NCI-H2227 (cell line): ENCODE results near the gene SLC25A31.

Source experiments
- DNase-seq: peaks from one replicate; lab custom pipeline; 2025; ENCODE audit not compliant: unreplicated experiment; lab: John Stamatoyannopoulos, UW

The SLC25A31 gene

GRCh38 chr4:127730142-127730913 is at the start of gene SLC25A31:
Gene SLC25A31, plus strand, starts transcription at chr4:127730400. Its CDS starts 146 bp downstream, at chr4:127730546.
- no peak for DNase-seq

GRCh38 chr4:127685292-127685691 is 44.9 kb upstream of the SLC25A31 start:
- no peak for DNase-seq

GRCh38 chr4:127686658-127687057 is 43.5 kb upstream of the SLC25A31 start:
- no peak for DNase-seq

GRCh38 chr4:127687580-127687979 is 42.6 kb upstream of the SLC25A31 start:
- DNase-seq = no peak

GRCh38 chr4:127698789-127699200 is 31.4 kb upstream of the SLC25A31 start:
- no peak for DNase-seq

- no peak for DNase-seq
Observed at GRCh38 chr4:127708985-127709384, 21.2 kb upstream of the SLC25A31 start.

GRCh38 chr4:127709456-127709855 is 20.7 kb upstream of the SLC25A31 start:
- DNase-seq = no peak

- DNase-seq = no peak
Observed at GRCh38 chr4:127731406-127731805, 1.2 kb downstream of the SLC25A31 start.

GRCh38 chr4:127732623-127733328 is 2.6 kb downstream of the SLC25A31 start:
- DNase-seq = peak; percentile 53

- DNase-seq = no peak
Observed at GRCh38 chr4:127734976-127735375, 4.8 kb downstream of the SLC25A31 start.

- no peak for DNase-seq
Observed at GRCh38 chr4:127737295-127737694, 7.1 kb downstream of the SLC25A31 start.

- DNase-seq = no peak
Observed at GRCh38 chr4:127741247-127741646, 11.0 kb downstream of the SLC25A31 start.

GRCh38 chr4:127747883-127748282 is 17.7 kb downstream of the SLC25A31 start:
- no peak for DNase-seq

GRCh38 chr4:127748957-127749356 is 18.8 kb downstream of the SLC25A31 start:
- DNase-seq = no peak

GRCh38 chr4:127756906-127757305 is 26.7 kb downstream of the SLC25A31 start:
- DNase-seq = no peak

- no peak for DNase-seq
Observed at GRCh38 chr4:127759228-127759820, 29.1 kb downstream of the SLC25A31 start.

GRCh38 chr4:127759893-127760292 is 29.7 kb downstream of the SLC25A31 start:
- no peak for DNase-seq

GRCh38 chr4:127771535-127772275 is 41.5 kb downstream of the SLC25A31 start:
- no peak for DNase-seq

- peak; percentile 38 for DNase-seq
Observed at GRCh38 chr4:127772769-127773671, 42.8 kb downstream of the SLC25A31 start.

- DNase-seq = no peak
Observed at GRCh38 chr4:127775843-127776242, 45.6 kb downstream of the SLC25A31 start.
